IPS-18a (cell line): ENCODE data around the gene CASP8AP2.
"Not testable (repeated sequence)": the region's sequence is repeated elsewhere in the genome, so short reads cannot be mapped to it uniquely, and the experiment has no call there.

ENCODE experiments used
- H3K27ac ChIP-seq: one replicate; pipeline ENCODE4 v1.5.1; 2013; ENCODE audit warnings: low read length
- H3K27me3 ChIP-seq: one replicate; pipeline ENCODE4 v1.6.1; 2013; ENCODE audit warnings: mild to moderate bottlenecking, low read length; ENCODE audit not compliant: control insufficient read depth, insufficient read depth
- H3K36me3 ChIP-seq: one replicate; pipeline ENCODE4 v1.6.1; 2013; ENCODE audit warnings: low read depth, low read length; ENCODE audit not compliant: control insufficient read depth
- H3K4me1 ChIP-seq: one replicate; pipeline ENCODE4 v1.6.1; 2013; ENCODE audit warnings: low read depth, low read length; ENCODE audit not compliant: control insufficient read depth
- H3K4me3 ChIP-seq: one replicate; pipeline ENCODE4 v1.5.1; 2013; ENCODE audit warnings: low read length
- H3K9ac ChIP-seq: one replicate; pipeline ENCODE4 v1.6.1; 2013; ENCODE audit warnings: mild to moderate bottlenecking, low read length, moderate library complexity
- H3K9me3 ChIP-seq: one replicate; pipeline ENCODE4 v1.6.1; 2013; ENCODE audit warnings: low read depth, low read length; ENCODE audit not compliant: control insufficient read depth

CASP8AP2 gene

GRCh38 chr6:89828475-89828987 is 1.1 kb upstream of the CASP8AP2 start:
- not testable (repeated sequence) for H3K9me3 ChIP-seq, H3K4me1 ChIP-seq, H3K27ac ChIP-seq, H3K27me3 ChIP-seq, H3K9ac ChIP-seq
- H3K36me3 ChIP-seq = peaks cover 16% of the 10 kb centered on the region
- peak overlapping the region; percentile 99 for H3K4me3 ChIP-seq

GRCh38 chr6:89828988-89829471 is 650 bp upstream of the CASP8AP2 start:
- H3K4me3 ChIP-seq = peak overlapping the region; percentile 99
- H3K27me3 ChIP-seq = no peaks in the 10 kb centered on the region
- H3K27ac ChIP-seq = peak overlapping the region; percentile 68
- peak overlapping the region; percentile 91 for H3K9ac ChIP-seq
- peaks cover 6% of the 10 kb centered on the region for H3K4me1 ChIP-seq
- H3K9me3 ChIP-seq = no peaks in the 10 kb centered on the region
- H3K36me3 ChIP-seq = peaks cover 19% of the 10 kb centered on the region

GRCh38 chr6:89830170-89830809 is 610 bp downstream of the CASP8AP2 start:
- H3K27ac ChIP-seq = peak overlapping the region; percentile 75
- H3K4me3 ChIP-seq = peak overlapping the region; percentile 99
- no peaks in the 10 kb centered on the region for H3K9me3 ChIP-seq

GRCh38 chr6:89834884-89835792 is 5.5 kb downstream of the CASP8AP2 start:
- no peaks in the 10 kb centered on the region for H3K9me3 ChIP-seq
- H3K36me3 ChIP-seq = peaks cover 40% of the 10 kb centered on the region
- H3K4me1 ChIP-seq = peaks cover 6% of the 10 kb centered on the region
- no peaks in the 10 kb centered on the region for H3K27me3 ChIP-seq
- no peak overlapping the region for H3K9ac ChIP-seq
- H3K27ac ChIP-seq = no peak overlapping the region
- no peak overlapping the region for H3K4me3 ChIP-seq

More at GRCh38 chr6:89830170-89830809, 610 bp downstream of the CASP8AP2 start:
- no peaks in the 10 kb centered on the region for H3K27me3 ChIP-seq
- peak overlapping the region; percentile 91 for H3K9ac ChIP-seq
- peaks cover 22% of the 10 kb centered on the region for H3K36me3 ChIP-seq
- H3K4me1 ChIP-seq = peaks cover 6% of the 10 kb centered on the region

GRCh38 chr6:89836639-89837222 is 7.1 kb downstream of the CASP8AP2 start:
- Histone ChIP-seq H3K36me3 (peaks cover 39% of the 10 kb centered on the region), H3K27ac (no peak overlapping the region), H3K9ac (no peak overlapping the region), H3K27me3 (no peaks in the 10 kb centered on the region), H3K4me3 (no peak overlapping the region), H3K4me1 (no peaks in the 10 kb centered on the region), H3K9me3 (no peaks in the 10 kb centered on the region)

- H3K4me1 ChIP-seq = no peaks in the 10 kb centered on the region
- no peaks in the 10 kb centered on the region for H3K9me3 ChIP-seq
These were observed 10.9 kb downstream of the CASP8AP2 start for GRCh38 chr6:89840538-89840937.

GRCh38 chr6:89842228-89842627 is 12.5 kb downstream of the CASP8AP2 start:
- no peak overlapping the region for H3K4me3 ChIP-seq
- H3K27me3 ChIP-seq = no peaks in the 10 kb centered on the region
- H3K36me3 ChIP-seq = peaks cover 22% of the 10 kb centered on the region
- no peaks in the 10 kb centered on the region for H3K4me1 ChIP-seq
- no peaks in the 10 kb centered on the region for H3K9me3 ChIP-seq
- no peak overlapping the region for H3K9ac ChIP-seq
- no peak overlapping the region for H3K27ac ChIP-seq

More at GRCh38 chr6:89840538-89840937, 10.9 kb downstream of the CASP8AP2 start:
- Histone ChIP-seq H3K27ac (no peak overlapping the region), H3K4me3 (no peak overlapping the region), H3K9ac (no peak overlapping the region), H3K36me3 (peaks cover 21% of the 10 kb centered on the region), H3K27me3 (no peaks in the 10 kb centered on the region)

GRCh38 chr6:89843070-89843469 is 13.4 kb downstream of the CASP8AP2 start:
- no peaks in the 10 kb centered on the region for H3K27me3 ChIP-seq
- no peak overlapping the region for H3K9ac ChIP-seq
- H3K4me3 ChIP-seq = no peak overlapping the region
- no peaks in the 10 kb centered on the region for H3K9me3 ChIP-seq
- peaks cover 22% of the 10 kb centered on the region for H3K36me3 ChIP-seq
- H3K4me1 ChIP-seq = no peaks in the 10 kb centered on the region
- H3K27ac ChIP-seq = no peak overlapping the region

- not testable (repeated sequence) for H3K27ac ChIP-seq, H3K27me3 ChIP-seq, H3K9me3 ChIP-seq, H3K4me3 ChIP-seq, H3K4me1 ChIP-seq, H3K9ac ChIP-seq
- peaks cover 20% of the 10 kb centered on the region for H3K36me3 ChIP-seq
These were observed 17.8 kb downstream of the CASP8AP2 start for GRCh38 chr6:89847513-89847912.

- H3K27ac ChIP-seq = no peak overlapping the region
- H3K27me3 ChIP-seq = no peaks in the 10 kb centered on the region
- no peak overlapping the region for H3K4me3 ChIP-seq
- H3K9ac ChIP-seq = no peak overlapping the region
- H3K9me3 ChIP-seq = no peaks in the 10 kb centered on the region
- no peaks in the 10 kb centered on the region for H3K4me1 ChIP-seq
- peaks cover 53% of the 10 kb centered on the region for H3K36me3 ChIP-seq
These were observed 23.4 kb downstream of the CASP8AP2 start for GRCh38 chr6:89853068-89853467.

GRCh38 chr6:89858041-89858440 is 28.4 kb downstream of the CASP8AP2 start:
- H3K27ac ChIP-seq = no peak overlapping the region
- no peaks in the 10 kb centered on the region for H3K9me3 ChIP-seq
- no peak overlapping the region for H3K9ac ChIP-seq
- H3K36me3 ChIP-seq = peaks cover 81% of the 10 kb centered on the region
- H3K27me3 ChIP-seq = no peaks in the 10 kb centered on the region
- H3K4me1 ChIP-seq = no peaks in the 10 kb centered on the region
- H3K4me3 ChIP-seq = no peak overlapping the region
